MM.1S (cell line): ENCODE data around the gene SORCS2.

Experiments used
- CTCF ChIP-seq: fragments of 300-600 bp; sonication (generic); IDR thresholded peaks from 2 replicates; pipeline ENCODE4 v1.5.1; 2016; ENCODE audit warnings: antibody characterized with exemption, low read length, mixed read lengths
- EZH2 ChIP-seq: fragments of 300-600 bp; sonication (generic); optimal IDR thresholded peaks from 2 replicates; pipeline ENCODE3; 2017; ENCODE audit warnings: low read depth, mild to moderate bottlenecking, antibody characterized with exemption, low read length, mixed read lengths

GRCh38 chr4:7146786-7147115 lies 45.6 kb upstream of the SORCS2 start:
- TF ChIP-seq CTCF (no peak), EZH2 (no peak)
